ENCODE data around the gene TPRA1. TPM values are rescaled to one million over a fixed set of nuclear protein-coding genes. Genes with fewer than 3 reads are reported as not detected.
A peak's percentile ranks its signal among the peaks of the same experiment; 100 is the strongest.
"Not testable (repeated sequence)": the region's sequence is repeated elsewhere in the genome, so short reads cannot be mapped to it uniquely, and the experiment has no call there.

The TPRA1 gene
- total RNA-seq, 1 experiment from 2014 or later, result 26.1 TPM

GRCh38 chr3:127536830-127537812 is 53.4 kb downstream of the TPRA1 start:
- no peak for DNase-seq (ENCODE audit: low read depth)

GRCh38 chr3:127535901-127536829 is 54.4 kb downstream of the TPRA1 start:
- no peak for DNase-seq (ENCODE audit: low read depth)

DNA sequence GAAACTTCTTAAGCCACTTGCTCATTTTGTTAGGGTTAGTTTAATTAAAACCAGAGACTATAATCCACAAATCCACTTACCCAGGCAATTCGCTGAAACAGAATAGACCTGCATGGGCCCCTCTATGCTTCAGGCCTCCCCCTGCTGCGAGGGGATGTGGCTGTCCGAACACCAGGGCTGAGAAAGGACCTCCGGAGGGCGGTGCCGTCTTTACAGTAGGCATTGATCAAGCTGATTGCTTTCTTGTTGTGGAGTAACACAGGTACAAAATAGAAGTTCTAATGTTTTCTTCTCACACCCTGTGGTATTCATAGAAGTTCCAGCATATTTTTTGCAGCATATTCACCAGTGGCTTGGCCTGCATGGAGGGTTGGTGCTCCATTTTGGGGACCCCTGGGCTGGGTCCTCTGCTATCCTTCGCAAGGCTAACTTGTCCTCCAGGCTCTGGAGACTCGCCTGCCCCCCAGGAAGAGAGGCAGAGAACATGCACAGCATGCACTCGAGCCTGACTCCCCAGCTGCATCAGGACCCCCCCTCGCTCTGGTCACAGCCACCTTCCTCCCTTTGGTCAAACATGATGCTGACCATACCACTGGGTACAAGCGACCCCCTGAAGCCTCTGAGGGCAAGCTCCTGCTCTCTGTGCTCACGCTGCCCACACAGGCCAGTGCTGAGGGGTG is 55.3 kb downstream of the TPRA1 start:
- DNase-seq (ENCODE audit: low read depth), result no peak

GRCh38 chr3:127534564-127534963 is 56.0 kb downstream of the TPRA1 start:
- DNase-seq (ENCODE audit: low read depth), result no peak

DNA sequence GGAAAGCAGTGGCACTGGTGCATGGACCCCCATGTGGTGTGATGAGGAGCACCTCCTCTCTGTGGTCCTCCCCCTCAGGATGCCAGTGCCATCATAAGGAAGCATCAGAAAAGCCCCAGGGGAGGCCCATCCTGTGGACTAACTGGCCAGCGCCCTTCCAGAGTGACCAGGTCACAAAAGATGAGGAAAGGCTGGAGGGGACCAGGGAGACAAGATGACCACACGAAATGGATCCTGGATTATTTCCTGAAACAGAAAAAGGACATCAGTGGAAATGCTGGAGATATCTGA is 56.4 kb downstream of the TPRA1 start:
- no peak for DNase-seq (ENCODE audit: low read depth)

- DNase-seq (ENCODE audit: low read depth), result no peak
Observed at GRCh38 chr3:127532561-127533203, 57.9 kb downstream of the TPRA1 start.

DNA sequence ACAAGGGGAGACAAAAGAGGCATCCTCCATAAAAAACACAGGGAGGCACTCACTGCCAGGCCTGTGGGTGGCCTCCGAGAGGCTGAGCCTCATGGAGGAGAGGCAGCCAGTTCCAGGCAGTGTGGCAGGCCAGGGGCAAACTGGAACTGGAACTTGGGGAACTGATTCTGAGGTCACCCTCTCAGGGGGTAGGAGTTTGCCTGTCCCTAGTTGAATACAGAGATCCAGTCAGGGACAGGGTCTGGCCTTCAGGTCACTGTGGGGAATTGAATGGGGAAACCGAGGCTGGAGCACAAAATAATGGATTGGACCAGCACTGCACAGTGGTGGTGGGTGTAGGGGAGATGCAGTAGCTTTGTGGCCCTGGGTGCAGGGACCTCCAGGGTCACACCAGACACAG is 58.7 kb downstream of the TPRA1 start:
- DNase-seq (ENCODE audit: low read depth), result no peak

- not testable (repeated sequence) for DNase-seq (ENCODE audit: low read depth)
Observed at GRCh38 chr3:127530863-127531262, 59.7 kb downstream of the TPRA1 start.

- DNase-seq (ENCODE audit: low read depth), result no peak
Observed at GRCh38 chr3:127529346-127530188, 61.0 kb downstream of the TPRA1 start.

DNA sequence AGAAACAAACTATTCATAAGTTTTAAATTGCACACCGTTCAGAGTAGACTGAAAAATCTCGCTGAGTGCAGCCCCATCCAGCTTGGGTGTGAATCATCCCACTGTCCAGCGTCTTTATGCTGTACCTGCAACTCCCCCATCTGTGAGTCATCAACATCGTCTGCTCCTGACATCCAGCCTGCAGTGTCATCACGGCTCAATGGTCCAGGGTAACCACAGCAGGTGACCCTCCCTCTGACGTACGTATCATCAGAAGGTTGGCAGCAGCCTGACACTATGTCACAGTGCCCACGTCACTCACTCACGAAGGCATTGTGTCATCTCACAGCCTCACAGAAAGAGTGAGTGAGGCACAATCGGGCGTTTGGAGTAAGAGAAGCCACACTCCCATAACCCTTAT is 65.2 kb downstream of the TPRA1 start:
- peak; percentile 85 for DNase-seq (ENCODE audit: low read depth)

DNA sequence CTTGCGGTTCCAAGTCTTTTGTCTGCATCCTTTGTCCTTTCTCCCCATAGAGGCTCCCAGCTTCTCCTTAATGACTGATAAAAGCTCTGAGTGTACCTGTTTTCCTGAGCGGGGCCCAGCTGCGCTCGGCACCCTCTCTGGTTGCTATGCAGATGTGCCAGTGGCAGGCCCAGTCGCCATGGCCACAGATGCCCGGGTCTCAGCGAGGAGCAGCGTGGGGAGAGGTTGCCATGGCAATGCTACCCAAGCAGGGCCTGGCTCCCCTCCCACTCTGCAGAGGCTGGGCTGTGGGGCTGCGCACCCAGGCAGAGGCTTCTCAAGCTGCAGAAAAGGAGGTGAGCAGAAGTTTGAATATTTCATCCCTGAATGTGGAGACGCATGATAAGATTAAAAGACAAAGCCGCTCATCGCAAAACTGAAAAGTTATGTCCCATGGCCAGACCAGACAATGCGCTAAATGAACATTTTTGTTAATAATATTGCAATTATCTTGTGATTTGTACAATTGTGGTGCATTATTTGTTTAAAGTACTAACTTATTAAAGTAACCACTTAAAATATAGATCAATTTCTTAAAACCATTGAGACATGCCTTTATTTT is 66.1 kb downstream of the TPRA1 start:
- DNase-seq (ENCODE audit: low read depth), result no peak

Other genes starting within 250 kb of the TPRA1 start
- 73.5 and 83.3 TPM in 2 replicates for gene MCM2, start 7.7 kb upstream of the TPRA1 start, total RNA-seq (2014; rRNA removed; shearing (Covaris generic))
- 5.9 and 6.9 TPM in 2 replicates for gene PODXL2, start 38.5 kb upstream of the TPRA1 start, total RNA-seq (2014; rRNA removed; shearing (Covaris generic))
- gene ABTB1, start 82.2 kb upstream of the TPRA1 start, total RNA-seq (2014; rRNA removed; shearing (Covaris generic)), result 2.5 and 5.1 TPM in 2 replicates
- 42.0 and 48.4 TPM in 2 replicates for gene MGLL, start 231.8 kb upstream of the TPRA1 start, total RNA-seq (2014; rRNA removed; shearing (Covaris generic))

Measured in RPMI7951 (cell line).